Kidney epithelial cell (primary cell): ENCODE results near the gene CDC14B. TPM values are rescaled to one million over a fixed set of nuclear protein-coding genes. Genes with fewer than 3 reads are reported as not detected.

Experiments used
- DNase-seq: peaks from one replicate; pipeline ENCODE4 v3.0.0-alpha.2; 2010; ENCODE audit warnings: low read depth
- H3K27me3 ChIP-seq: 2 replicates; pipeline ENCODE4 v1.6.0; 2011; ENCODE audit warnings: low read length; ENCODE audit not compliant: control insufficient read depth, insufficient read depth
- H3K36me3 ChIP-seq: 2 replicates; pipeline ENCODE4 v1.5.1; 2011; ENCODE audit warnings: low read length; ENCODE audit not compliant: control insufficient read depth, insufficient read depth
- H3K4me3 ChIP-seq: 2 replicates; pipeline ENCODE4 v1.5.1; 2011; ENCODE audit warnings: low read depth, mild to moderate bottlenecking, control low read depth, low read length
- CTCF ChIP-seq: IDR thresholded peaks from 2 replicates; pipeline ENCODE4 v1.5.1; 2011; ENCODE audit warnings: mild to moderate bottlenecking, moderate library complexity, low read length, control low read depth, inconsistent platforms; ENCODE audit not compliant: insufficient read depth, poor library complexity, severe bottlenecking
- total RNA-seq: library from RNA; depleted of rRNA; stranded (reverse); fragments of >200 nt; gene quantifications from 2 replicates; pipeline ENCODE4 v1.2.3, GENCODE V29; 2015

CDC14B gene
- total RNA-seq, 1 donor from 2014 or later, result 25.5 TPM

DNA sequence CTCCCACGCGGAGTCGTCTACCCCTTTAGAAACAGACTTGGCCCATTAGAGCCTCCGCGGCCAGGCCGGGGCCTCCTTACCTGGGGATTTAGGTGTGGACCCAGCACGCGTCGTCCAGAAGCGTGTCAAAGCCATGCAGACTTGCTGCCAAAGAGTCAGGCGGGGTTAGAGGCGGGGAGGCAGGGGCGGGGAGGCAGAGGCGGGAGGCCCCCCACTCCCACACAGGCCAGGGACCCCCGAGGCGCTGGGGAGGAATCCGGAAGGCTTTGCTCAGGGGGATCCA, 122.6 kb downstream of the CDC14B start:
- H3K27me3 ChIP-seq, result no peaks in the 10 kb centered on the region
- no peak overlapping the region for H3K4me3 ChIP-seq
- no peak for DNase-seq
- TF ChIP-seq CTCF, result no peak
- peaks cover 1% of the 10 kb centered on the region for H3K36me3 ChIP-seq

DNA sequence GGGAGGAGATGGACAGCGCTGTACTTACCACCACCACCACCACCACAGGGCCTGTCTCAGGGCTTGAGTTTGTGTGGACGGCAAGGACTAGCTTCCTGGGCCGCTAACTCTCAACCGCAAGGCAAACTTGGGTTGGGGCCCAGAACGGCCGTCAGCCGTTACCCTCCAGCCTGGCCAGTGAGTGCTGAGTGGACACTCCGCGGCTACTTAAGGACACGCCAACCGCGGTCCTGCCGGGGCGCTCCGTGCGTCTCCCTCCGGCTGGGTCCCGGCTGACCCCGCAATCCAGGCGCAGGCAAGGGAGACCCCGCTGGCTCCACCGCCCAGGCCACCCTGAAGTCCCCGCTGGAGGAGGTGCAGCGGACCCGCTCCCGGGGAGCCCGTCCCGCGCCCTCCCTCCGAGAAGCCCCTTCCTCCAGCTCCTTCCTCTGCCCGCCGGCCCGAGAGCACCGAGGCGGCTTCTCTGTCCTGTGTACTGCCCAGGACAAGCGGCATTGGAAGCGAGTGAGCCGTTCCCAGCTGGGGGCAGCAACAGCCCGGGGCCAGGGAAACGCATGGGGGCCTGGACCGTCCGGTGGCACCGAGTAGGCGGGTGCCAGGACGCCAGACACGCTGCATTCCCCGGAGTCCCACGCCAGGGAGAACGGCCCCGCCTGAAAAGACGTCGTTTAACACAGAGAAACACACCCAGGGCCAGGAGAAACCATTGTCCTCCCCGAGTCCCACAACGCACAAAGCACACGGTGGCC, 123.1 kb downstream of the CDC14B start:
- no peak for TF ChIP-seq CTCF
- peaks cover 1% of the 10 kb centered on the region for H3K36me3 ChIP-seq

GRCh38 chr9:96495341-96495740, 124.3 kb downstream of the CDC14B start:
- H3K36me3 ChIP-seq, result peaks cover 1% of the 10 kb centered on the region
- no peak for DNase-seq

More for the DNA sequence above, 123.1 kb downstream of the CDC14B start:
- no peaks in the 10 kb centered on the region for H3K27me3 ChIP-seq
- no peak for DNase-seq
- H3K4me3 ChIP-seq, result no peak overlapping the region

GRCh38 chr9:96494215-96494800, 125.3 kb downstream of the CDC14B start:
- Histone ChIP-seq H3K36me3 (peaks cover 1% of the 10 kb centered on the region), H3K4me3 (no peak overlapping the region), H3K27me3 (no peaks in the 10 kb centered on the region)
- no peak for TF ChIP-seq CTCF
- no peak for DNase-seq

More at GRCh38 chr9:96495341-96495740, 124.3 kb downstream of the CDC14B start:
- no peak for TF ChIP-seq CTCF
- Histone ChIP-seq H3K4me3 (no peak overlapping the region), H3K27me3 (no peaks in the 10 kb centered on the region)

DNA sequence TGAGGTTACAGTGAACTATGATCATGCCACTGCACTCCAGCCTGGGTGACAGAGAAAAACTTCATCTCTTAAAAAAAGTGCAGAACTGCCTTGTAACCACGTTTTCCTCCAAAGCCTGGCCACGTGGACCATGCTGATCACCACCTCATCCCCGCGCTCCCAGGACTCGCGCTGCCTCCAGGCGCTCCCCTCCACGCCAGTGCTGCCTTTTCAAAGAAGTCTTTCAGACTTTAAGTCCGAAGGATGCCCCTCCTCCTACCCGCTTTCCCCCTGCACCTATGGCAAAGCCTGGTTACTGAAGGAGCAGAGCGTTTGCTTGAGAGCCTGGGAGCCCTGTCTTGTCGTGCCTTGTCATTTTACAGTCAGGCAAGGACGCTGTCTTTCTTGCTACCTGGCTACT, 125.9 kb downstream of the CDC14B start:
- no peaks in the 10 kb centered on the region for H3K27me3 ChIP-seq
- no peak overlapping the region for H3K4me3 ChIP-seq
- TF ChIP-seq CTCF, result no peak
- H3K36me3 ChIP-seq, result peaks cover 1% of the 10 kb centered on the region
- no peak for DNase-seq
